Pancreas (tissue), 10 donors: ENCODE data around the gene KLC1. TPM values are rescaled to one million over a fixed set of nuclear protein-coding genes. Genes with fewer than 3 reads are reported as not detected.

Experiments
- ATAC-seq, 4 donors: fragments of 200-7000 bp; cut with Tn5 transposase; one replicate each; pipeline versions ENCODE4 v1.8.0 to v1.9.1; 2020; ENCODE audit warnings: mild to moderate bottlenecking in 4 of 4, moderate library complexity in 4 of 4
- DNase-seq, 6 donors: peaks; one replicate each; pipeline ENCODE4 v3.0.0-alpha.2; 2020
- FAIRE-seq: peaks from 2 replicates; lab custom pipeline; 2012; peaks lifted over from hg19 to GRCh38; lab: Jason Lieb, UNC
- H3K27ac ChIP-seq, 4 donors: fragments of 200-600 bp; sonication (generic); 1 replicate in 3 of 4; 2 replicates in 1 of 4; pipeline versions ENCODE4 v1.5.0 to v1.8.0; 2020
- H3K27me3 ChIP-seq, 4 donors: fragments of 200-600 bp; one replicate each; pipeline ENCODE4 v1.8.0; 2021
- H3K36me3 ChIP-seq, 3 donors: fragments of 200-600 bp; sonication (generic) in 1 of 3; one replicate each; pipeline versions ENCODE4 v1.5.0 to v1.8.0; 2020 to 2021
- H3K4me1 ChIP-seq, 3 donors: fragments of 200-600 bp; one replicate each; pipeline ENCODE4 v1.8.0; 2021
- H3K4me3 ChIP-seq, 4 donors: fragments of 200-600 bp; sonication (generic) in 2 of 4; one replicate each; pipeline versions ENCODE4 v1.5.0 to v1.8.0; 2020 to 2021
- H3K9me3 ChIP-seq, 4 donors: fragments of 200-600 bp; one replicate each; pipeline ENCODE4 v1.8.0; 2021
- CTCF ChIP-seq, 4 donors: fragments of 200-600 bp; sonication (generic) in 3 of 4; IDR thresholded peaks; one replicate each; pipeline versions ENCODE4 v1.5.0 to v1.8.0; 2021; ENCODE audit warnings: antibody characterized with exemption in 4 of 4
- WGBS, 2 donors: extraction: QIAGEN DNeasy Blood & Tissue Kit; methylation state at CpG; one replicate each; pipeline ENCODE4 v1.1.7; 2013; 5-methylcytosine and 5-hydroxymethylcytosine counted together
- intact Hi-C, 3 donors: fragments of 100-400 bp; cut with DNase I; formaldehyde crosslinking; loops; one replicate each; pipeline versions ENCODE4 v1.11.1 to v1.14.2; 2022
- polyA plus RNA-seq, 2 donors: library from polyadenylated mRNA; stranded (reverse); fragments of 200-250 nt; gene quantifications; one replicate each; pipeline ENCODE4 v1.2.3, GENCODE V29; 2013
- total RNA-seq, 6 donors: library from RNA; stranded (reverse); fragmentation: NEBNext Ultra II Directional in 4 of 6; extraction: Animal tissue kit (Norgen Biotek cat#: 25700) in 4 of 6; gene quantifications; one replicate each; pipeline versions ENCODE4 v1.2.1 to v1.2.4, GENCODE V29; 2021 to 2023
- donor health status: healthy with polysubstance abuse.
- donor health status: DM: no; HTN: no; CAD: no; lungs with moderate emphysema.
- donor health status: DM: no; HTN: no; CAD: no.
- donor health status: control.
- donor health status: control.
- donor health status: Bipolar disorder and iron deficiency.
- donor health status: DM: yes; HTN: yes; CAD: no.
- donor health status: DM: no; HTN: no; CAD: no.
- donor health status: DM: no; HTN: no; CAD: no.
- donor health status: DM: yes; HTN: yes; CAD: no.

KLC1 gene
- total and polyA plus RNA-seq, 8 donors, result 36.1 to 91.0 (median 51.6) TPM

- no peak overlapping the region for H3K4me3 ChIP-seq
- H3K9me3 ChIP-seq, result no peaks in the 10 kb centered on the region
- intact Hi-C loops, result no loop called here
- ATAC-seq (no peak), FAIRE-seq (no peak), DNase-seq (no peak)
- no peaks in the 10 kb centered on the region for H3K36me3 ChIP-seq
- 69 to 74% methylated on average over 17 of the region's 17 CpGs for WGBS, 2 donors
- TF ChIP-seq CTCF (IDR thresholded peaks at IDR 0.05), result no peak
- no peaks in the 10 kb centered on the region for H3K4me1 ChIP-seq
- no peaks in the 10 kb centered on the region for H3K27me3 ChIP-seq
- H3K27ac ChIP-seq, result no peak overlapping the region
These were observed 12.2 kb upstream of the KLC1 start for GRCh38 chr14:103616635-103617300.

GRCh38 chr14:103619057-103619456 lies 10.0 kb upstream of the KLC1 start:
- no peak for DNase-seq
- no peak for ATAC-seq
- no peak for TF ChIP-seq CTCF (IDR thresholded peaks at IDR 0.05)

GRCh38 chr14:103621860-103622259 lies 7.2 kb upstream of the KLC1 start:
- intact Hi-C loops, result no loop called here
- 52 to 63% methylated on average over 5 of the region's 5 CpGs for WGBS, 2 donors
- H3K27ac ChIP-seq, result no peak overlapping the region
- H3K4me3 ChIP-seq, result no peak overlapping the region
- ATAC-seq, result peak in 3 of 4 donors; percentile 42 to 69 (median 53)
- no peaks in the 10 kb centered on the region for H3K27me3 ChIP-seq
- no peak for TF ChIP-seq CTCF (IDR thresholded peaks at IDR 0.05)
- no peaks in the 10 kb centered on the region for H3K9me3 ChIP-seq
- no peak for DNase-seq
- H3K36me3 ChIP-seq, result no peaks in the 10 kb centered on the region
- no peak for FAIRE-seq
- no peaks in the 10 kb centered on the region for H3K4me1 ChIP-seq

More at GRCh38 chr14:103619057-103619456, 10.0 kb upstream of the KLC1 start:
- intact Hi-C loops, result no loop called here
- Histone ChIP-seq H3K4me1 (no peaks in the 10 kb centered on the region), H3K27ac (no peak overlapping the region), H3K36me3 (no peaks in the 10 kb centered on the region), H3K27me3 (no peaks in the 10 kb centered on the region), H3K9me3 (no peaks in the 10 kb centered on the region), H3K4me3 (no peak overlapping the region)
- 78 to 82% methylated on average over 5 of the region's 5 CpGs for WGBS, 2 donors
- no peak for FAIRE-seq

GRCh38 chr14:103623308-103623707 lies 5.7 kb upstream of the KLC1 start:
- WGBS, 2 donors, result 63 to 76% methylated on average over 4 of the region's 4 CpGs
- FAIRE-seq, result no peak
- no peak overlapping the region for H3K27ac ChIP-seq
- H3K4me3 ChIP-seq, result no peak overlapping the region
- intact Hi-C loops, result no loop called here
- H3K27me3 ChIP-seq, result no peaks in the 10 kb centered on the region
- TF ChIP-seq CTCF (IDR thresholded peaks at IDR 0.05), result no peak
- DNase-seq, result no peak
- no peaks in the 10 kb centered on the region for H3K4me1 ChIP-seq
- H3K9me3 ChIP-seq, result no peaks in the 10 kb centered on the region
- H3K36me3 ChIP-seq, result no peaks in the 10 kb centered on the region
- no peak for ATAC-seq

GRCh38 chr14:103623883-103624482 lies 5.0 kb upstream of the KLC1 start:
- WGBS, 2 donors, result 68 to 70% methylated on average over 16 of the region's 16 CpGs
- no peak for TF ChIP-seq CTCF (IDR thresholded peaks at IDR 0.05)
- intact Hi-C loops, result no loop called here
- Histone ChIP-seq H3K4me1 (no peaks in the 10 kb centered on the region), H3K4me3 (no peak overlapping the region), H3K27me3 (no peaks in the 10 kb centered on the region), H3K9me3 (no peaks in the 10 kb centered on the region), H3K36me3 (no peaks in the 10 kb centered on the region), H3K27ac (no peak overlapping the region)
- DNase-seq, result no peak
- FAIRE-seq, result no peak
- ATAC-seq, result no peak
